Suprapubic skin (tissue), 3 donors: ENCODE results near the gene PLCB1.

Experiments
- POLR2A ChIP-seq, 2 donors: fragments of 450-650 bp; IDR thresholded peaks; one replicate each; pipeline ENCODE4 v1.6.1; 2017; ENCODE audit warnings: antibody characterized with exemption in 2 of 2, mild to moderate bottlenecking in 2 of 2, moderate library complexity in 2 of 2
- TF ChIP-seq, protein P1 (sequence below), 2 donors: fragments of 200-600 bp in 1 of 2; fragments of 450-650 bp in 1 of 2; sonication (generic) in 1 of 2; IDR thresholded peaks; one replicate each; pipeline ENCODE4 v1.5.1; 2016 to 2019; ENCODE audit warnings: antibody characterized with exemption in 2 of 2, mild to moderate bottlenecking in 1 of 2, moderate library complexity in 1 of 2

DNA sequence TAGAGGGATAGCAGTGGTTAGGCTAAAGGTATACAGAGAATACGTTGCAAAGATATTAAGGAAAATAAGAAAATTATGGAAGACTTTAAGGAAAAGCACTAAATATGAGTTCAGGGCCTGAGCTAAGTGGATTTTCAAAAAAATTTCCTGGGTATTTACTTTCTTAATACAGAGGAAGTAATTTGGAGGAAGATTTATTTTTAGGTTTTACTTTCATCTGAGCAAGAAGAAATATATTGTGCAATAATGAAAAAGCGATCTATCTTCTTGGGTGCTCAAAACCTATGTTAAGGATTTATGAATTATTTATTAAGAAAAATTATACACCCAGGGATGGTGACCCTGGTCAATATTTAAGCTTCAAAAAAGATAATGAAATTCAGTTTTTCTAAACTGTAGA lies 224.7 kb downstream of the PLCB1 start:
- TF ChIP-seq, protein P1, sequence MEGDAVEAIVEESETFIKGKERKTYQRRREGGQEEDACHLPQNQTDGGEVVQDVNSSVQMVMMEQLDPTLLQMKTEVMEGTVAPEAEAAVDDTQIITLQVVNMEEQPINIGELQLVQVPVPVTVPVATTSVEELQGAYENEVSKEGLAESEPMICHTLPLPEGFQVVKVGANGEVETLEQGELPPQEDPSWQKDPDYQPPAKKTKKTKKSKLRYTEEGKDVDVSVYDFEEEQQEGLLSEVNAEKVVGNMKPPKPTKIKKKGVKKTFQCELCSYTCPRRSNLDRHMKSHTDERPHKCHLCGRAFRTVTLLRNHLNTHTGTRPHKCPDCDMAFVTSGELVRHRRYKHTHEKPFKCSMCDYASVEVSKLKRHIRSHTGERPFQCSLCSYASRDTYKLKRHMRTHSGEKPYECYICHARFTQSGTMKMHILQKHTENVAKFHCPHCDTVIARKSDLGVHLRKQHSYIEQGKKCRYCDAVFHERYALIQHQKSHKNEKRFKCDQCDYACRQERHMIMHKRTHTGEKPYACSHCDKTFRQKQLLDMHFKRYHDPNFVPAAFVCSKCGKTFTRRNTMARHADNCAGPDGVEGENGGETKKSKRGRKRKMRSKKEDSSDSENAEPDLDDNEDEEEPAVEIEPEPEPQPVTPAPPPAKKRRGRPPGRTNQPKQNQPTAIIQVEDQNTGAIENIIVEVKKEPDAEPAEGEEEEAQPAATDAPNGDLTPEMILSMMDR (IDR thresholded peaks at IDR 0.05) = no peak
- no peak for TF ChIP-seq POLR2A (IDR thresholded peaks at IDR 0.05)
